Ovary (tissue), 9 donors: ENCODE measurements around the gene LIMA1. TPM values are rescaled to one million over a fixed set of nuclear protein-coding genes. Genes with fewer than 3 reads are reported as not detected.

ENCODE experiments used
- DNase-seq, 5 donors: peaks; one replicate each; pipeline ENCODE4 v3.0.0-alpha.2; 2019 to 2020
- H3K27ac ChIP-seq, 2 donors: fragments of 200-600 bp; one replicate each; pipeline versions ENCODE4 v1.5.1 to v1.8.0; 2019 to 2022
- H3K27me3 ChIP-seq: fragments of 200-600 bp; one replicate; pipeline ENCODE4 v1.8.0; 2022
- H3K36me3 ChIP-seq: fragments of 200-600 bp; sonication (generic); one replicate; pipeline ENCODE4 v1.5.1; 2019
- H3K4me1 ChIP-seq: one replicate; pipeline ENCODE4 v1.8.1; 2013; ENCODE audit warnings: mild to moderate bottlenecking, moderate library complexity; ENCODE audit not compliant: insufficient read depth
- H3K4me3 ChIP-seq: fragments of 200-600 bp; sonication (generic); one replicate; pipeline ENCODE4 v1.5.1; 2017
- H3K9me3 ChIP-seq, 2 donors: fragments of 200-600 bp in 1 of 2; sonication (generic) in 1 of 2; one replicate each; pipeline versions ENCODE4 v1.5.1 to v1.8.1; 2013 to 2019; ENCODE audit warnings: mild to moderate bottlenecking in 1 of 2, moderate library complexity in 1 of 2
- EP300 ChIP-seq: sonication (generic); formaldehyde crosslinking; IDR thresholded peaks from one replicate; pipeline ENCODE4 v1.6.1; 2017; ENCODE audit warnings: antibody characterized with exemption
- POLR2A ChIP-seq: fragments of 450-650 bp; IDR thresholded peaks from one replicate; pipeline ENCODE4 v1.6.1; 2017; ENCODE audit warnings: antibody characterized with exemption, mild to moderate bottlenecking, moderate library complexity
- WGBS, 3 donors: extraction: QIAGEN DNeasy Blood & Tissue Kit in 1 of 3; methylation state at CpG; one replicate each; pipeline versions ENCODE4 v1.1.5 to v1.1.7; 2013 to 2017; 5-methylcytosine and 5-hydroxymethylcytosine counted together
- intact Hi-C, 4 donors: fragments of 100-400 bp; cut with DNase I; formaldehyde crosslinking; loops; one replicate each; pipeline versions ENCODE4 v1.11.0 to v1.15.1; 2022 to 2023
- polyA plus RNA-seq, 2 donors: library from polyadenylated mRNA; stranded (reverse); fragments of 200-250 nt in 1 of 2; fragments of 350-450 nt in 1 of 2; fragmentation: Illumina TruSeq in 1 of 2; extraction: RNeasy Lipid Tissue Mini Kit (QIAGEN cat#74804) in 1 of 2; gene quantifications; one replicate each; pipeline ENCODE4 v1.2.3, GENCODE V29; 2013 to 2014
- total RNA-seq, 7 donors: library from RNA; depleted of rRNA in 2 of 7; stranded (reverse); fragments of >200 nt in 2 of 7; fragmentation: NEBNext Ultra II Directional in 3 of 7; extraction: Animal tissue kit (Norgen Biotek cat#: 25700) in 3 of 7; gene quantifications; one replicate each; pipeline versions ENCODE4 v1.1.0 to v1.2.4, GENCODE V29; 2016 to 2023
- TF ChIP-seq, protein P1 (sequence below), 3 donors: fragments of 450-650 bp in 2 of 3; fragments of 200-600 bp in 1 of 3; IDR thresholded peaks; one replicate each; pipeline versions ENCODE4 v1.5.1 to v1.8.0; 2016 to 2022; ENCODE audit warnings: antibody characterized with exemption in 3 of 3, mild to moderate bottlenecking in 1 of 3
- donor health status: DM: no; HTN: no; CAD: no; lungs with moderate emphysema.
- donor health status: DM: no; HTN: no; CAD: no.
- donor health status: Bipolar disorder and iron deficiency.
- donor health status: DM: yes; HTN: yes; CAD: no.
- donor health status: DM: no; HTN: no; CAD: no.
- donor health status: DM: yes; HTN: yes; CAD: no.

Gene LIMA1
- total and polyA plus RNA-seq, 9 donors, result 28.0 to 80.0 (median 45.2) TPM

DNA sequence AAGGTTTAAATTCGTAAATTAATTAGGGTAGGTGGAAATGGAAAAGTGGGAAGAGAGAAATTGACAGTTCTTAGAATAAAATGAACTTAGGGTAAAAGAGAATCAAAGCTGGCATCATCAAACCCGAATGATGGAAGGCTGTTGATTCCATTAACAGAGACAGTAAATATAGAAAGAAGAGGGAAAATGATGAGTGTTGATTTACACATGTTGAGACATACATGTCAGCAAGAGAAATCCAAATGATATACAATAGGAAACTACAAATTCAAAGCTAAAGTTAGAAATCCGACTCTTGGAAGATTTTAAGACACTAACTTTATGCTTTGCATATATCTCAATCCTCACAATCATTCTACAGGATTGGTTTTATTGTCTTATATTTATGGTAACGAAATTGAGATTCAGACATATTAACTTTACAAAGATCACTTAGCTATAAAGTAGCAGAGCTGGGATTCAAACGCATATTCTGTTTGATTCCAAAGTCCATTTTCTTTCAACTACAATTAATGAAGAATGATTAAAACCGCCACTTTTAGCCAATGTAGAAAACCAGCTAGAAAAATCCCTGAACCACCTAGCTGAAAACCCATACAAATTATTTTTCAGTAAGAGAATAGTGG is 30.2 kb downstream of the LIMA1 start:
- 95 to 97% (median 96%) methylated on average over 6 of the region's 6 CpGs for WGBS, 3 donors
- intact Hi-C loops, result no loop called here
- Histone ChIP-seq H3K9me3 (no peaks in the 10 kb centered on the region), H3K36me3 (no peaks in the 10 kb centered on the region), H3K4me1 (peaks cover 6% of the 10 kb centered on the region), H3K4me3 (no peak overlapping the region), H3K27me3 (no peaks in the 10 kb centered on the region), H3K27ac (no peak overlapping the region)
- DNase-seq, result no peak
- no peak for TF ChIP-seq POLR2A
- TF ChIP-seq EP300, result no peak
- TF ChIP-seq, protein P1, sequence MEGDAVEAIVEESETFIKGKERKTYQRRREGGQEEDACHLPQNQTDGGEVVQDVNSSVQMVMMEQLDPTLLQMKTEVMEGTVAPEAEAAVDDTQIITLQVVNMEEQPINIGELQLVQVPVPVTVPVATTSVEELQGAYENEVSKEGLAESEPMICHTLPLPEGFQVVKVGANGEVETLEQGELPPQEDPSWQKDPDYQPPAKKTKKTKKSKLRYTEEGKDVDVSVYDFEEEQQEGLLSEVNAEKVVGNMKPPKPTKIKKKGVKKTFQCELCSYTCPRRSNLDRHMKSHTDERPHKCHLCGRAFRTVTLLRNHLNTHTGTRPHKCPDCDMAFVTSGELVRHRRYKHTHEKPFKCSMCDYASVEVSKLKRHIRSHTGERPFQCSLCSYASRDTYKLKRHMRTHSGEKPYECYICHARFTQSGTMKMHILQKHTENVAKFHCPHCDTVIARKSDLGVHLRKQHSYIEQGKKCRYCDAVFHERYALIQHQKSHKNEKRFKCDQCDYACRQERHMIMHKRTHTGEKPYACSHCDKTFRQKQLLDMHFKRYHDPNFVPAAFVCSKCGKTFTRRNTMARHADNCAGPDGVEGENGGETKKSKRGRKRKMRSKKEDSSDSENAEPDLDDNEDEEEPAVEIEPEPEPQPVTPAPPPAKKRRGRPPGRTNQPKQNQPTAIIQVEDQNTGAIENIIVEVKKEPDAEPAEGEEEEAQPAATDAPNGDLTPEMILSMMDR (IDR thresholded peaks at IDR 0.05), result no peak

DNA sequence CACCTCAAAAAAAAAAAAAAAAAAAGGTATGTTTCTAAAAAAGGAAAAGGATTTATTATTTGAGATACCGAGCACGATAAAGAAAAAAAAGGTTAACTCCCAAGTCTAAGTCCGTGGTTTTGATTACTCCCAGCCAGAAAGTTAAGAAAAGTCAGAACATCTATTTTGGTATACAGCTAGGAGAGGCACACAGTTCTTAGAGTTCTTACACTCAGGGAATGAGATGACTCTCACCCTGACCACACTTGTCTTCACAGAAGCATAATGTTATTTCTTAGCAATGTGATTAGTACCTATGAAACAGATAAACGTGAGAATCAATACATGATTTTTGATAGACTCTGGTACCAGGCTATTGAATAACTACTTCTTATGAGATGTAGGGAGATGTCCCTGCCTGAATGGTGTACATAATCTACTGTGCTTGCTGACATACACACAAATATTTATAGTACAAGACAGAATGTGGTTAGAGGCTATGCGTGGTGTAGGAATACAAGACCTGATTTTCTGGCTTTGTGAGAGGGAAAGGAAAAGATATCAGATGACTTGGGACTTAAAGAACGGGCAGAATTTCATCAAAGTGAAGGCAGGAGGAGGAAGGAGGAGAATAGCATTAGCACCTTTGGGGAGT is 31.6 kb downstream of the LIMA1 start:
- Histone ChIP-seq H3K4me3 (no peak overlapping the region), H3K27me3 (no peaks in the 10 kb centered on the region), H3K4me1 (peaks cover 2% of the 10 kb centered on the region), H3K36me3 (no peaks in the 10 kb centered on the region), H3K27ac (no peak overlapping the region), H3K9me3 (no peaks in the 10 kb centered on the region)
- TF ChIP-seq POLR2A (no peak), EP300 (no peak)
- TF ChIP-seq, protein P1 (IDR thresholded peaks at IDR 0.05), result no peak
- intact Hi-C loops, result no loop called here
- no peak for DNase-seq
- WGBS, 3 donors, result 46 to 65% (median 60%) methylated on average over 6 of the region's 6 CpGs

DNA sequence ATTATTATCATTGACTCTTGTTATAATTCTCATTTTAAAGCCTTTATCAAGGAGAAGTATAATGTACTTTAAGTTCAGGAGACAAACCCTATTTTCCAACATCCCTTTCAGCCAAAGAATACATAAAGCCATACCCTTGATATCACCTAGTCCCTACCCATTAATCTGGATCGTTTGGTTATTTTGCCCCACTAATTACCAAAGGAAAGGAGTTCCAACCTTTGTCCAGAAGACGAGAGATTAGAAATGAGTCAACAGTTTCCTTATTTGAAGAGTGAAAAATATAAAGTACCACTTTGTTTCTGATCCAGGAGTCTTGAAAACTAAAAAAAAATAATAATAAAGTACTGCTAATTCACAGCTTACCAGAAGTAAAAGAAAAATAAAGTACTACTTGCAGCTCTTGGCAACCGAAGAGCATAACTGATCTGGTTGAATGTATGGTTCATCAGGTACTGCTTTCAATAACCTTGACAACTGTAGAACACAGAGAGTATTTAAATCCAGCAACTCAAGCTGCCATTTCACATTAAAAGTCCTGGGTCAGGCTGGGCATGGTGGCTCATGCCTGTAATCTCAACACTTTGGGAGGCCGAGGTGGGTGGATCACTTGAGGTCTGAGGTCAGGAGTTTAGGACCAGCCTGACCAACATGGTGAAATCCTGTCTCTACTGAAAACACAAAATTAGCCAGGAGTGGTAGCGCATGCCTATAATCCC is 33.7 kb downstream of the LIMA1 start:
- H3K9me3 ChIP-seq, result no peaks in the 10 kb centered on the region
- WGBS, 3 donors, result 31 to 43% (median 32%) methylated on average over 5 of the region's 5 CpGs
- no peaks in the 10 kb centered on the region for H3K36me3 ChIP-seq
- peaks cover 2% of the 10 kb centered on the region for H3K4me1 ChIP-seq
- H3K27me3 ChIP-seq, result no peaks in the 10 kb centered on the region
- TF ChIP-seq POLR2A, result no peak
- TF ChIP-seq EP300, result no peak
- TF ChIP-seq, protein P1 (IDR thresholded peaks at IDR 0.05), result no peak
- DNase-seq, result no peak
- no peak overlapping the region for H3K27ac ChIP-seq
- intact Hi-C loops, result no loop called here
- H3K4me3 ChIP-seq, result no peak overlapping the region

DNA sequence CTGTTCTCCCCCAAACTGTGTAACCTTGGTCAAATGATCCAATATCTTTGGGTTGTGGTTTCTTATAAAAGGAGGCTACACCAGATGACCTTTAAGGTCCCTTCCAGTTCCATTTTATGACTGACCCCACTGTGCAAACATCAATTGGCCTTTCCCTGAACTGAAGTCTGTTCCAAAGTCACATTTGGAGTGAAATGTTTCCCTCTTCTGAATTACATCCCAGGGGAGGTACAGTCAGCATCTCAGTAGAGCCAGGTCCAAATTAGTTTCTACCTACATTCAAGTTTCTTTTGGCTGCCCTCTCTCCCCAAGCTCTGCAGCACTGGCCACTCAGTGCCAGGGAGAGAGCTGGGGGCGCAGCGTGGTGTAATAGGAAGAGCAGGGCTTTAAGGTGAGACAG is 34.4 kb downstream of the LIMA1 start:
- H3K4me3 ChIP-seq, result no peak overlapping the region
- TF ChIP-seq, protein P1 (IDR thresholded peaks at IDR 0.05), result no peak
- no peak for TF ChIP-seq POLR2A
- TF ChIP-seq EP300, result no peak
- peaks cover 2% of the 10 kb centered on the region for H3K4me1 ChIP-seq
- DNase-seq, result no peak
- 91 to 94% (median 92%) methylated on average over 2 of the region's 2 CpGs for WGBS, 3 donors
- no peaks in the 10 kb centered on the region for H3K36me3 ChIP-seq
- no peak overlapping the region for H3K27ac ChIP-seq
- H3K27me3 ChIP-seq, result no peaks in the 10 kb centered on the region
- intact Hi-C loops, result no loop called here
- no peaks in the 10 kb centered on the region for H3K9me3 ChIP-seq
